Parathyroid adenoma (tissue), 2 donors: ENCODE data around the gene PROSER2.

Experiments used
- H2AFZ ChIP-seq: fragments of 300-600 bp; sonication (generic); one replicate; pipeline ENCODE4 v1.7.0; 2017; ENCODE audit warnings: antibody characterized with exemption, mild to moderate bottlenecking
- H3K27ac ChIP-seq: fragments of 300-600 bp; sonication (generic); one replicate; pipeline ENCODE4 v1.7.0; 2017
- H3K27me3 ChIP-seq: fragments of 300-600 bp; sonication (generic); one replicate; pipeline ENCODE4 v1.7.0; 2017; ENCODE audit warnings: low read length; ENCODE audit not compliant: control insufficient read depth, insufficient read depth
- H3K36me3 ChIP-seq: fragments of 300-600 bp; sonication (generic); one replicate; pipeline ENCODE4 v1.7.0; 2017; ENCODE audit warnings: low read length; ENCODE audit not compliant: control insufficient read depth, insufficient read depth
- H3K4me1 ChIP-seq: fragments of 300-600 bp; sonication (generic); one replicate; pipeline ENCODE4 v1.7.0; 2017; ENCODE audit warnings: control low read depth
- H3K4me2 ChIP-seq: fragments of 300-600 bp; sonication (generic); one replicate; pipeline ENCODE4 v1.7.0; 2017; ENCODE audit warnings: low read length
- H3K4me3 ChIP-seq: fragments of 300-600 bp; sonication (generic); one replicate; pipeline ENCODE4 v1.7.0; 2017; ENCODE audit warnings: low read depth, low read length
- H3K79me2 ChIP-seq: fragments of 300-600 bp; sonication (generic); one replicate; pipeline ENCODE4 v1.7.0; 2017; ENCODE audit warnings: control low read depth
- H3K9ac ChIP-seq: fragments of 300-600 bp; sonication (generic); one replicate; pipeline ENCODE4 v1.7.0; 2017; ENCODE audit warnings: mild to moderate bottlenecking
- H3K9me3 ChIP-seq: fragments of 300-600 bp; sonication (generic); one replicate; pipeline ENCODE4 v1.7.0; 2017; ENCODE audit warnings: low read length; ENCODE audit not compliant: control insufficient read depth
- TF ChIP-seq, protein P1 (sequence below): fragments of 300-600 bp; sonication (generic); IDR thresholded peaks from one replicate; pipeline ENCODE4 v1.7.0; 2017; ENCODE audit warnings: antibody characterized with exemption, mild to moderate bottlenecking
- donor health status: primary hyperparathyroidism.

PROSER2 gene

DNA sequence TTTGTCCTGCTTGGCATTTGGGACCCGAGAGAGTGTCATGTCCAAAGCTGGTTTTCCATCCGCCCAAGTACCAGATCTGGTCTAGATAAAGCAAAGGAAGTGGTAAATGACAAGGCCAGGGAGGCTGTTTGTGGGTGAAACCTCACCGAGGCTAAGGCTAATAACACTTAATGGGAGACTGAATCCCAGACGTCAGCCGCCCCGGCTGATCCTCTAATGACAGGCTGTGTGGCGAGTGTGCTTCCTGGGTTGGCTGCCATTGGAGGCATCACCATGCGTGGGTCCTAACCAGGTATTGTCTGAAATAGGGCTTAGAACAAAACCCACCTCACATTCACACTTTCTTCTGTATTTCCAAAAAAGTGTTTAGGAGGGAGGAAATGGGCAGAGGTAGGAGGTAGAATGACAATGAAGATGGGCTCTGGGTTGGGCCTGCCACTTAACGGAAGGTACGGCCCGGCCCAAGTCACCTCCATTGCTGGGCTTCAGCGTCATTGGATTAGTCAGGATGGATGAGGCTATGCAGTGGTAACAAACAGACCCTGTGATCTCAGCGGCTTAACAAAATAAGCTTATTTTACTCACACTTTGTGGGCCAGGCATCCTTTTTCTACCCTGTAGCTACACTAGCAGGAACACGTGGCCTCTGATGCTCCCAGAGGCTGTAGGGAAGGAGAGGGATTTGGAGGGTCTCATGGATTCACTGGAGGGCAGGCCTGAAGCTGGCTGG, 59.7 kb downstream of the PROSER2 start:
- no peak overlapping the region for H3K4me3 ChIP-seq
- no peaks in the 10 kb centered on the region for H3K79me2 ChIP-seq
- no peaks in the 10 kb centered on the region for H3K9me3 ChIP-seq
- no peak overlapping the region for H3K27ac ChIP-seq
- no peak overlapping the region for H3K4me2 ChIP-seq
- H3K4me1 ChIP-seq = no peaks in the 10 kb centered on the region
- no peaks in the 10 kb centered on the region for H3K36me3 ChIP-seq
- H2AFZ ChIP-seq = no peak overlapping the region
- H3K27me3 ChIP-seq = no peaks in the 10 kb centered on the region
- H3K9ac ChIP-seq = no peak overlapping the region
- TF ChIP-seq, protein P1, sequence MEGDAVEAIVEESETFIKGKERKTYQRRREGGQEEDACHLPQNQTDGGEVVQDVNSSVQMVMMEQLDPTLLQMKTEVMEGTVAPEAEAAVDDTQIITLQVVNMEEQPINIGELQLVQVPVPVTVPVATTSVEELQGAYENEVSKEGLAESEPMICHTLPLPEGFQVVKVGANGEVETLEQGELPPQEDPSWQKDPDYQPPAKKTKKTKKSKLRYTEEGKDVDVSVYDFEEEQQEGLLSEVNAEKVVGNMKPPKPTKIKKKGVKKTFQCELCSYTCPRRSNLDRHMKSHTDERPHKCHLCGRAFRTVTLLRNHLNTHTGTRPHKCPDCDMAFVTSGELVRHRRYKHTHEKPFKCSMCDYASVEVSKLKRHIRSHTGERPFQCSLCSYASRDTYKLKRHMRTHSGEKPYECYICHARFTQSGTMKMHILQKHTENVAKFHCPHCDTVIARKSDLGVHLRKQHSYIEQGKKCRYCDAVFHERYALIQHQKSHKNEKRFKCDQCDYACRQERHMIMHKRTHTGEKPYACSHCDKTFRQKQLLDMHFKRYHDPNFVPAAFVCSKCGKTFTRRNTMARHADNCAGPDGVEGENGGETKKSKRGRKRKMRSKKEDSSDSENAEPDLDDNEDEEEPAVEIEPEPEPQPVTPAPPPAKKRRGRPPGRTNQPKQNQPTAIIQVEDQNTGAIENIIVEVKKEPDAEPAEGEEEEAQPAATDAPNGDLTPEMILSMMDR = no peak

DNA sequence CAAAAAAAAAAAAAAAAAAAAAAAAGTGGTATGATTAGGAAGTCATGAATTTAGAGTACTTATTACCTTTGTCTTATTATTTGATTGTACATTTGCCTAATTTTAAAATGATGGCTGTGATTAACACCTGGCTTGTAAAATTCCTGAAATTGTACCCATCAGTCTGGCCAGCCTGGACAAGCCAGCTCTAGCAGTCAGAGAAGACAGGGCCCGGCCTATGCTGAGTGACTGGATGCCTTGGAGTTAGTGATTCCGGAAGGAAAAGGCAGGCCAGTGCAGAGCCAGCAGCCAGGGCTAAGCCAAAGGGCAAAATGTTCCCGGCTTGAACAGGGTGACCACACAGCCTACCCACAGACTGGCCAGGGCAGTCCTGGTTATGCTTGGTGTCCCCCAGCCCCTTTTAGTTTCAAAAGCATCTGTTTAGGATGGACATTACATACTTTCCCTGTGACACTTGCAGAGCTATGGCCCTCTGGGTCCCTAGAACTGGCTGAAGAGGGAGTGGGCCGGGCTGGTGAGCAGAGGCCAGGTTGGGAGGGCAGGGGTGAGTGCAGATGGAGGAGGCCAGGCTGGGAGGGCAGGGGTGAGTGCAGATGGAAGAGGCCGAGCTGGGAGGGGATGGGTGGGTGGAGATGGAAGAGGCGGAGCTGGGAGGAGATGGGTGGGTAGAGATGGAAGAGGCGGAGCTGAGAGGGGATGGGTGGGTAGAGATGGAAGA, 61.7 kb downstream of the PROSER2 start:
- no peaks in the 10 kb centered on the region for H3K9me3 ChIP-seq
- TF ChIP-seq, protein P1 = no peak
- H3K4me2 ChIP-seq = no peak overlapping the region
- H3K27ac ChIP-seq = no peak overlapping the region
- no peaks in the 10 kb centered on the region for H3K36me3 ChIP-seq
- no peaks in the 10 kb centered on the region for H3K4me1 ChIP-seq
- no peak overlapping the region for H2AFZ ChIP-seq
- no peak overlapping the region for H3K4me3 ChIP-seq
- no peak overlapping the region for H3K9ac ChIP-seq
- no peaks in the 10 kb centered on the region for H3K27me3 ChIP-seq
- H3K79me2 ChIP-seq = no peaks in the 10 kb centered on the region

DNA sequence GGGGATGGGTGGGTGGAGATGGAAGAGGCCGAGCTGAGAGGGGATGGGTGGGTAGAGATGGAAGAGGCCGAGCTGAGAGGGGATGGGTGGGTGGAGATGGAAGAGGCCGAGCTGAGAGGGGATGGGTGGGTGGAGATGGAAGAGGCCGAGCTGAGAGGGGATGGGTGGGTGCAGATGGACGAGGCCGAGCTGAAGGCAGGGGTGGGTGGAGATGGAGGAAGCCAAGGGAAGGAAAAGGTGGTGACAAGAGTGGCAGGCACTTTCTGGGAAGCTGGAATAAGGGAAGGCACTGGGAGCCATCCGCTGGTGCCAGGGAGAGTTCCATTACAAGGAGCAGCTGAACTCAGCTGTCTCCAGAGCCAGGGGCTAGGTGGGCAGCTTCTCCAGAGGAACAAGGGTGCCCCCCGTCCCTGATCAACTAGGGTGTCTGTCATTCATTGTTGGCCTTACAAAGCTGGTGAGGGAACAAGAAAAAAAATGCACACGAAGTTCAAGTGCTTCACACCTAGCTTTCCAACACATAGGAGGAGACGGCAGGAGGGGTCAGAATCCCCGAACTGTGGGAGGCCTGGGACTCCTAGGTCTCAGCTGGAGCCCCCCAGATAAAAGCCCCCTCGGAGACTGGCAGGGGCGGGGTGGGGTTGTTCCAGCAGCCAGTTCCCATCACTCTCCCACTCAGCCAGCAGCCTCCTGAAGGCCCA, 62.4 kb downstream of the PROSER2 start:
- H3K36me3 ChIP-seq = no peaks in the 10 kb centered on the region
- no peaks in the 10 kb centered on the region for H3K79me2 ChIP-seq
- no peak overlapping the region for H3K4me3 ChIP-seq
- no peak overlapping the region for H3K9ac ChIP-seq
- H3K27ac ChIP-seq = no peak overlapping the region
- H2AFZ ChIP-seq = no peak overlapping the region
- H3K4me1 ChIP-seq = no peaks in the 10 kb centered on the region
- no peak overlapping the region for H3K4me2 ChIP-seq
- TF ChIP-seq, protein P1 = no peak
- no peaks in the 10 kb centered on the region for H3K27me3 ChIP-seq
- no peaks in the 10 kb centered on the region for H3K9me3 ChIP-seq

DNA sequence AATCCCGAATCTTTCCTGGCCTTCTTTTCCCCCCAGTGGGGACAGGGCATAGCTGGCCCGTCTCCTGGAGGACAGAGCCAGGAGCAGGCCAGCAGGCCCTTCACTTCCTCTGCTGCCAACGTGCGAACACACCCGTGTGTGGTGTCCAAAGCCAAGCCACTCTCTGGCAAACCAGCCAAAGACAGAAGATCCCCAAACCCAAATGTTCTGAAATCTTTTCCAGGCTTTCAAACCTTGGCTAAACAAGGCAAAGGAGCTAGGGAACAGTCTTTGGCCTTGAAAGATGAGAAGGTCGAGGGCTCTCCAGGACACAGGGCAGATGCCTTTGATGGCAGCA, 63.0 kb downstream of the PROSER2 start:
- Histone ChIP-seq H3K27ac (no peak overlapping the region), H3K9me3 (no peaks in the 10 kb centered on the region)

More for the DNA sequence above, 63.0 kb downstream of the PROSER2 start:
- Histone ChIP-seq H3K4me2 (no peak overlapping the region), H3K79me2 (no peaks in the 10 kb centered on the region), H3K27me3 (no peaks in the 10 kb centered on the region), H3K4me3 (no peak overlapping the region), H3K9ac (no peak overlapping the region), H3K4me1 (no peaks in the 10 kb centered on the region), H2AFZ (no peak overlapping the region), H3K36me3 (no peaks in the 10 kb centered on the region)
- TF ChIP-seq, protein P1 = no peak
